PC-3 (cell line): ENCODE data around the gene PCDH15.

ENCODE experiments used
- EZH2 ChIP-seq: fragments of 300-600 bp; sonication (generic); IDR thresholded peaks from one replicate; pipeline ENCODE4 v1.6.1; 2017; ENCODE audit warnings: antibody characterized with exemption, mild to moderate bottlenecking, low read length; ENCODE audit not compliant: unreplicated experiment
- EZH2phosphoT487 ChIP-seq: fragments of 300-600 bp; sonication (generic); IDR thresholded peaks from 2 replicates; pipeline ENCODE4 v1.6.1; 2018; ENCODE audit warnings: mild to moderate bottlenecking, antibody characterized with exemption, low read length, borderline replicate concordance
- TF ChIP-seq, protein P1 (sequence below): fragments of 300-600 bp; sonication (generic); conservative IDR thresholded peaks from 2 replicates; pipeline ENCODE4 v1.5.1; 2017; ENCODE audit warnings: antibody characterized with exemption, low read depth, mild to moderate bottlenecking, low read length

DNA sequence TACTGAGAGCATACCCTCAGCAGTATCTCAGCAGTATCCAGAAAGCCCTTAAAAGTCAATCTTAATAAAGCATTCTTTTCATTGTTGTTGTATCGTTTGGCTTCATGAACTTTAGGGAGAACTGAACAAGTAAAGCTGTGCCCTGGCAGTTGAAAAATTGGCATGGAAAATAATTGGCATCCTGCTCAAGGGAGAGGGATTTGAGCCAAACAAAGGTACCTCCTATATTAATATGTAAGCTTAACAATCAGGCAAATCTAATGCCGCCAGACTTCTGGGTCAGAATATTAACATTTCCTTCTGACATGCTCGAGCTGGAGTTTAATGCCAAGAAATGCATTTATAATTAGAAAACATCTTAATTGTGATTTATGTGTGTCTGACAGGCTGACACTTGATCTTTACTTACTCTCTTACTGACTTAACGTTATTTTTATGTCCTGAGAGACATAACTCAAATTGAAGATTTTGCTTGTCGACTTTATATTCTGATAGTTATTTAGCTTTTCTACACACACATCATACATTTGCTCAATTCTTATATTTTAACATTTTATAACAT, 42.1 kb upstream of the PCDH15 start:
- TF ChIP-seq, protein P1, sequence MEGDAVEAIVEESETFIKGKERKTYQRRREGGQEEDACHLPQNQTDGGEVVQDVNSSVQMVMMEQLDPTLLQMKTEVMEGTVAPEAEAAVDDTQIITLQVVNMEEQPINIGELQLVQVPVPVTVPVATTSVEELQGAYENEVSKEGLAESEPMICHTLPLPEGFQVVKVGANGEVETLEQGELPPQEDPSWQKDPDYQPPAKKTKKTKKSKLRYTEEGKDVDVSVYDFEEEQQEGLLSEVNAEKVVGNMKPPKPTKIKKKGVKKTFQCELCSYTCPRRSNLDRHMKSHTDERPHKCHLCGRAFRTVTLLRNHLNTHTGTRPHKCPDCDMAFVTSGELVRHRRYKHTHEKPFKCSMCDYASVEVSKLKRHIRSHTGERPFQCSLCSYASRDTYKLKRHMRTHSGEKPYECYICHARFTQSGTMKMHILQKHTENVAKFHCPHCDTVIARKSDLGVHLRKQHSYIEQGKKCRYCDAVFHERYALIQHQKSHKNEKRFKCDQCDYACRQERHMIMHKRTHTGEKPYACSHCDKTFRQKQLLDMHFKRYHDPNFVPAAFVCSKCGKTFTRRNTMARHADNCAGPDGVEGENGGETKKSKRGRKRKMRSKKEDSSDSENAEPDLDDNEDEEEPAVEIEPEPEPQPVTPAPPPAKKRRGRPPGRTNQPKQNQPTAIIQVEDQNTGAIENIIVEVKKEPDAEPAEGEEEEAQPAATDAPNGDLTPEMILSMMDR = no peak
- no peak for TF ChIP-seq EZH2
- TF ChIP-seq EZH2phosphoT487 = no peak
